Measurements from ENCODE around the gene WBP1. TPM values are rescaled to one million over a fixed set of nuclear protein-coding genes. Genes with fewer than 3 reads are reported as not detected.
"Not testable (repeated sequence)": the region's sequence is repeated elsewhere in the genome, so short reads cannot be mapped to it uniquely, and the experiment has no call there.

The WBP1 gene
- total RNA-seq, 1 experiment from 2014 or later: 45.7 TPM

DNA sequence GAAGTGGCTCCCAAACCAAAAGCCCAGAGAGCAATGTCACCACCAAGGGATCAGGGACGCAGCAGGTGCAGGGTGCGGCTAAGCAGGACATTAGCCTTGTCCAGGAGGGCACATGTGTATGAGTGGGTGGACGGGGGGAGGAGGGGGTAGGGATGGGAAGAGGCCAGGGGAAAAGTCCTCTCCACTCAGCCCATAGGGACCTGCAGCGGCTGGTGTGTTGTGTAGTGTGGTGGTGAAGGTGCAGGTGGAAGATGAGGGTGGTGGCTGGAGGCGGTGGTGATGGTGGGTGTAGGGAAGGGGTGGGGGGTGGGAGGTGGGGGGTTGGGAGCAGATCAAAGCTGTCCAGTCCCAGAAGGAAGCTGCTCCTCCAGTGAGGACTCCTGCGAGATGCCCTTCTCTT is 40.5 kb upstream of the WBP1 start:
- intact Hi-C loops (cut with micrococcal nuclease): no loop called here
- Mint-ChIP-seq H3K27me3 (ENCODE audit: insufficient read depth, unreplicated experiment) (no peaks in the 10 kb centered on the region), H3K36me3 (ENCODE audit: insufficient read depth, unreplicated experiment) (peaks cover 4% of the 10 kb centered on the region), H3K9me3 (ENCODE audit: unreplicated experiment) (no peaks in the 10 kb centered on the region), H3K4me1 (ENCODE audit: insufficient read depth, unreplicated experiment) (peaks cover 23% of the 10 kb centered on the region), H3K4me3 (ENCODE audit: unreplicated experiment) (no peak overlapping the region), H3K27ac (ENCODE audit: low read depth, unreplicated experiment) (no peak overlapping the region)
- TF ChIP-seq, protein P1, sequence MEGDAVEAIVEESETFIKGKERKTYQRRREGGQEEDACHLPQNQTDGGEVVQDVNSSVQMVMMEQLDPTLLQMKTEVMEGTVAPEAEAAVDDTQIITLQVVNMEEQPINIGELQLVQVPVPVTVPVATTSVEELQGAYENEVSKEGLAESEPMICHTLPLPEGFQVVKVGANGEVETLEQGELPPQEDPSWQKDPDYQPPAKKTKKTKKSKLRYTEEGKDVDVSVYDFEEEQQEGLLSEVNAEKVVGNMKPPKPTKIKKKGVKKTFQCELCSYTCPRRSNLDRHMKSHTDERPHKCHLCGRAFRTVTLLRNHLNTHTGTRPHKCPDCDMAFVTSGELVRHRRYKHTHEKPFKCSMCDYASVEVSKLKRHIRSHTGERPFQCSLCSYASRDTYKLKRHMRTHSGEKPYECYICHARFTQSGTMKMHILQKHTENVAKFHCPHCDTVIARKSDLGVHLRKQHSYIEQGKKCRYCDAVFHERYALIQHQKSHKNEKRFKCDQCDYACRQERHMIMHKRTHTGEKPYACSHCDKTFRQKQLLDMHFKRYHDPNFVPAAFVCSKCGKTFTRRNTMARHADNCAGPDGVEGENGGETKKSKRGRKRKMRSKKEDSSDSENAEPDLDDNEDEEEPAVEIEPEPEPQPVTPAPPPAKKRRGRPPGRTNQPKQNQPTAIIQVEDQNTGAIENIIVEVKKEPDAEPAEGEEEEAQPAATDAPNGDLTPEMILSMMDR (IDR thresholded peaks at IDR 0.05; ENCODE audit: unreplicated experiment): no peak
- POLR2A ChIA-PET: no interaction called here
- CTCF ChIA-PET: interaction anchor here (0.7 kb wide), 1 partner anchor 1605 kb away, joined by 4 read pairs; no protein-coding TSS in a partner anchor
- BruUV-seq (replicated peaks): no TSS peak
- DNase-seq (ENCODE audit: unreplicated experiment): no peak

DNA sequence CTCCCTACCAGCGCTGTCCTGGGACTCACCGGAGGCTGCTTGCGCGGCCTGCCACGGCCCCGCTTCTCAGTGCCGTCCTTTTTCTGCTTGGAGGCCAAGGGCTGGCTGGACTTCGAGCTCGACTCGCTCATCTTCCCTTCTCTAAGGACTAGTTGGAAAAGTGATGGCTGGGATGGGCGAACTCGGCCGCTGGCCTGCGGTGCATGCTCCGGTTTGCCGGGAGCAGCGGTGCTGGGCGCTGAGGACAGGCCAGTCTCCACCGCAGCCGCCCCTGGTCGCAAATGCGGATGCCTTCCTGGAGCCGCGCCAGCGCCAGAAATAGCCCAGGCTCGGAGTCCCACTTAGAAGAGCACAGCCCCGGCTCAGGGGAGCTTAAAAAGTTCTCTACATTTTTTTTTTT is 39.9 kb upstream of the WBP1 start:
- TF ChIP-seq, protein P1 (IDR thresholded peaks at IDR 0.05; ENCODE audit: unreplicated experiment): no peak
- CTCF ChIA-PET: interaction anchor here (0.6 to 0.7 kb wide), 2 partner anchors 1133 to 1605 kb away, joined by 4 read pairs; no protein-coding TSS in a partner anchor
- H3K36me3 Mint-ChIP-seq (ENCODE audit: insufficient read depth, unreplicated experiment): peaks cover 9% of the 10 kb centered on the region
- BruUV-seq (replicated peaks): no TSS peak
- intact Hi-C loops (cut with micrococcal nuclease): no loop called here
- no peak overlapping the region for H3K27ac Mint-ChIP-seq (ENCODE audit: low read depth, unreplicated experiment)
- no peaks in the 10 kb centered on the region for H3K27me3 Mint-ChIP-seq (ENCODE audit: insufficient read depth, unreplicated experiment)
- POLR2A ChIA-PET: no interaction called here
- no peaks in the 10 kb centered on the region for H3K9me3 Mint-ChIP-seq (ENCODE audit: unreplicated experiment)
- no peak for DNase-seq (ENCODE audit: unreplicated experiment)
- no peak overlapping the region for H3K4me3 Mint-ChIP-seq (ENCODE audit: unreplicated experiment)
- H3K4me1 Mint-ChIP-seq (ENCODE audit: insufficient read depth, unreplicated experiment): peaks cover 27% of the 10 kb centered on the region

DNA sequence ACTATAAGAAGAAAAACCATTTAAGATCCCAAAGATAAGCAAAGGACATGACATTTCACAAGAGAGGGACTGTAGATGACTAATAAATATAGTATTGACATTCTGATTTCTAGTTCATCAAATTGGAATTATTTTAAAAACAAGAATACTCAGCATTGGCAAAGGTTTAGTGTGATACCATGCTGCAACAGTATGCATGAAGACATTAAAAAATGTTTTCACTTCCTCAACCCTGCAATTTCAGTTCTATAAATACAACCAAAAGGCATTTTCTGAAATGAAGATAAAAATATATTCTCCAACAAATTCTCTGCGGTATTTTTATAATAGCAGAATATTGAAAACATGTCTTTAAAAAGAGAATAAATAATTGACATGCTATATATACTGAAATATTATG is 38.9 kb upstream of the WBP1 start:
- no peaks in the 10 kb centered on the region for H3K27me3 Mint-ChIP-seq (ENCODE audit: insufficient read depth, unreplicated experiment)
- H3K4me3 Mint-ChIP-seq (ENCODE audit: unreplicated experiment): no peak overlapping the region
- no peak for DNase-seq (ENCODE audit: unreplicated experiment)
- ChIA-PET POLR2A (no interaction called here), CTCF (no interaction called here)
- intact Hi-C loops (cut with micrococcal nuclease): no loop called here
- H3K27ac Mint-ChIP-seq (ENCODE audit: low read depth, unreplicated experiment): no peak overlapping the region
- TF ChIP-seq, protein P1 (IDR thresholded peaks at IDR 0.05; ENCODE audit: unreplicated experiment): no peak
- peaks cover 27% of the 10 kb centered on the region for H3K4me1 Mint-ChIP-seq (ENCODE audit: insufficient read depth, unreplicated experiment)
- BruUV-seq (replicated peaks): no TSS peak
- no peaks in the 10 kb centered on the region for H3K9me3 Mint-ChIP-seq (ENCODE audit: unreplicated experiment)
- H3K36me3 Mint-ChIP-seq (ENCODE audit: insufficient read depth, unreplicated experiment): peaks cover 15% of the 10 kb centered on the region

DNA sequence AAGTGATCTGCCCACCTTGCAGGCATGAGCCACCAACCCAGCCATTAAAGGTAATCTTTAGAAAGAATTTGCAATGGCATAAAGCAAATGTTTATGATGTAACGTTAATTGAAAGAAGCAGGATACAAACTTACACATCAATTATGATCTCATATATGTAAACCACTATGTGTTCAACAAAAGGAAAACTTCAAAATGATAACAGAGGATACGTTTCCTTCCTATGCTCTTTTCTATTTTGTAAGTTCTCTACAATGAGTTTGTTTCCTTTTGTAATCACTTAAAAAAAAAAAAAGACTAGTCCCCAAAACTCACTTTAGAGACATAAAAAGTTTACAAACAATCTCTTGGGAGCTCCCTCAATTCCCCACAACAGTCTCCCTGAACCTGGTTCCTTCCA is 38.2 kb upstream of the WBP1 start:
- DNase-seq (ENCODE audit: unreplicated experiment): no peak
- POLR2A ChIA-PET: interaction anchor here (0.7 to 3.7 kb wide), 3 partner anchors 12 to 38 kb away, joined by 3 to 19 read pairs (median 4); partner anchors contain the start of gene WBP1

DNA sequence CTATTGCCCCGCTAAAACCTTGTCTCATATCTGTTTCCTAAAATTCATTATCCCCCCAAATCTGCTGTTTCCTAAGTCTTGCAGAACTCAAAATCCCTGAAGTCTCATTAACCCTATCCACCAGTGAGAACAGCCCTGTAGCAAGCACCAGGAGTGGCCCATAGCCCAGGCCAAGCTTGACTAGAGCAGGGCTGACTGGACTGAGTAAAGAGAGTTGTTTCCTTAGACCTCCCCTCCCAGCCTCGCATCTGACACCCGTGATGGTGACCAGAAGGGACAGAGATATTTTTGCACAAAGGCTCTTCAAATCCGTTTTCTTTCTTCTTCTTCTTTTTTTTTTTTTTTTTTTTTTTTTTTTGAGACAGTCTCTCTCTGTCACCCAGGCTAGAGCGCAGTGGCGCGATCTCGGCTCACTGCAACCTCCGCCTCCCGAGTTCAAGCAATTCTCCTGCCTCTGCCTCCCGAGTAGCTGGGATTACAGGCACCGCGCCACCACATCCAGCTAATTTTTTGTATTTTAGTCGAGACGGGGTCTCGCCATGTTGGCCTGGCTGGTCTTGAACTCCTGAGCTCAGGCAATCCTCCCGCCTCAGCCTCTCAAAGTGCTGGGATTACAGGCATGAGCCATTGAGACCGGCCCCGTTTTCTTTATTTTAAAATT is 37.7 kb upstream of the WBP1 start:
- H3K27me3 Mint-ChIP-seq (ENCODE audit: insufficient read depth, unreplicated experiment); H3K9me3 Mint-ChIP-seq (ENCODE audit: unreplicated experiment); DNase-seq (ENCODE audit: unreplicated experiment); BruUV-seq (replicated peaks); intact Hi-C loops (cut with micrococcal nuclease): not testable (repeated sequence)
- peaks cover 26% of the 10 kb centered on the region for H3K36me3 Mint-ChIP-seq (ENCODE audit: insufficient read depth, unreplicated experiment)
- POLR2A ChIA-PET: interaction anchor here (0.6 to 3.7 kb wide), 12 partner anchors 11 to 684 kb away, joined by 3 to 29 read pairs (median 4); partner anchors contain the start of genes AUP1, HTRA2, INO80B and MRPL53
- H3K4me3 Mint-ChIP-seq (ENCODE audit: unreplicated experiment): peak overlapping the region; percentile 87
- H3K27ac Mint-ChIP-seq (ENCODE audit: low read depth, unreplicated experiment): peak overlapping the region; percentile 82
- CTCF ChIA-PET: interaction anchor here (1.3 kb wide), 1 partner anchor 20 kb away, joined by 3 read pairs; no protein-coding TSS in a partner anchor
- peaks cover 30% of the 10 kb centered on the region for H3K4me1 Mint-ChIP-seq (ENCODE audit: insufficient read depth, unreplicated experiment)

More for the DNA sequence above, 38.2 kb upstream of the WBP1 start:
- Mint-ChIP-seq H3K27ac (ENCODE audit: low read depth, unreplicated experiment) (no peak overlapping the region), H3K36me3 (ENCODE audit: insufficient read depth, unreplicated experiment) (peaks cover 20% of the 10 kb centered on the region), H3K4me1 (ENCODE audit: insufficient read depth, unreplicated experiment) (peaks cover 27% of the 10 kb centered on the region), H3K4me3 (ENCODE audit: unreplicated experiment) (no peak overlapping the region), H3K9me3 (ENCODE audit: unreplicated experiment) (no peaks in the 10 kb centered on the region), H3K27me3 (ENCODE audit: insufficient read depth, unreplicated experiment) (no peaks in the 10 kb centered on the region)
- BruUV-seq (replicated peaks): no TSS peak
- TF ChIP-seq, protein P1 (IDR thresholded peaks at IDR 0.05; ENCODE audit: unreplicated experiment): no peak
- CTCF ChIA-PET: no interaction called here
- intact Hi-C loops (cut with micrococcal nuclease): no loop called here
